HG03520 (cell line): Measurements from ENCODE around the gene TDRKH.
A peak's percentile ranks its signal among the peaks of the same experiment; 100 is the strongest.
"Not testable (repeated sequence)": the region's sequence is repeated elsewhere in the genome, so short reads cannot be mapped to it uniquely, and the experiment has no call there.

Source experiments
- ATAC-seq: cut with Tn5 transposase; IDR thresholded peaks from one replicate; pipeline ENCODE4 v1.9.1; 2021; ENCODE audit warnings: mild to moderate bottlenecking, moderate library complexity; ENCODE audit not compliant: unreplicated experiment

The TDRKH gene

GRCh38 chr1:151768351-151769066 lies 21.8 kb downstream of the TDRKH start:
- not testable (repeated sequence) for ATAC-seq

DNA sequence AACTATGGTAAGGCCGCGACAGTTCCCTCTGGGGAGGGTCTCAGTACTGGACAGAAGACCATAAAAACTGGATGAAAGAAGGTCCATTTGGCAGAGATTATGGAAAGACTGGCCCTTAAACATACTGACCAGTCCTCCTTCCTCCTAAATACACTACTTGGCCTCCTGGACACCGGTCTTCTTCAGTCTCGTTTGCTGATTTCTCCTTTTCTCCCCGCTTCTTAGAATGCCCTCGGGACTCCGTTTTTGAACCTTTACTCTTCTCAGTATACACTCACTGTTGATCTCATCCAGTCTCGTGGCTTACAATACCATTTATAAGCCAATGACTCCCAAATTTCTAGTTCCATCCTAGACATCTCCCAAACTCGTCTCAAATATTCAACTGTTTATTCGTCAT lies 26.3 kb downstream of the TDRKH start:
- no peak for ATAC-seq

GRCh38 chr1:151762941-151763921 lies 27.1 kb downstream of the TDRKH start, which contains the start of gene MRPL9:
Gene MRPL9 (minus strand): TSS chr1:151763496. CDS start chr1:151763479, 17 bp downstream.
- ATAC-seq, result peak; percentile 88

GRCh38 chr1:151760597-151761385 lies 29.5 kb downstream of the TDRKH start:
- no peak for ATAC-seq

GRCh38 chr1:151759241-151759640 lies 31.1 kb downstream of the TDRKH start:
- no peak for ATAC-seq

- ATAC-seq, result no peak
Observed at GRCh38 chr1:151756291-151756690, 34.0 kb downstream of the TDRKH start.

DNA sequence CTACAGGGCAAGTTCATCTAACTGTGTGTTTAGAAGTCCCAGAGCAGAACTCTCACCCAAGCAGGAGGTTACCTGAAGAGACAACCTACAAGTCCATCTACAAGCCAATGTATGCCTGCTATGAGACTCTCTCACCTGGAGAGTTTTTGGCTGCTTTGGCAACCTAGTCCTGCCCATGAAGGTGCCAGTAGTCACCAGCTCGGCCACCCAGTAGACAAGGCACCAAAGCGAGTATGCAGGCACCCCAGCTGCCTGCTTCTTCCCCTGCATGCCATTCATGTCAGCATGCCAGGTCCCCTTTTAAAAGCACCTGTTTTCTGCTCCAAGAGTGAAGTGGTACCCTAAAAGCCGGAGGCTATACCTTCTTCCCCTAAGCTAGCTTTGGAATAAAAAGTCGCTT lies 48.8 kb downstream of the TDRKH start:
- ATAC-seq, result no peak

- no peak for ATAC-seq
Observed at GRCh38 chr1:151739590-151740355, 50.5 kb downstream of the TDRKH start.

- ATAC-seq, result no peak
Observed at GRCh38 chr1:151737479-151737878, 52.8 kb downstream of the TDRKH start.

DNA sequence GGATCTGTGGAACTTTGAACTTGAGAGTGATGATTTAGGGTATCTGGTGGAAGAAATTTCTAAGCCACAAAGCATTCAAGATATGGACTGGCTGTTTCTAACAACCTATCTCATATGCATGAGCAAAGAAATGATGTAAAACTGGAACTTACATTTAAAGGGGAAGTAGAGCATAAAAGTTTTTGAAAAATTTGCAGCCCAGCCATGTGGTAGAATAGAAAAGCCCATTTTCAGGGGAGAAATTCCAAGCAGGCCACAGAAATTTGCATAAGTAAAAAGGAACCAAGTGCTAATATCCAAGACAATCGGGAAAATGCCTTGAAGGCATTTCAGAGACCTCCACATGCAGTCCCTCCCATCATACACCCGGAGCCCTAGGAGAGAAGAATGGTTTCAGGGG lies 53.3 kb downstream of the TDRKH start:
- ATAC-seq, result no peak

- not testable (repeated sequence) for ATAC-seq
Observed at GRCh38 chr1:151733995-151734394, 56.3 kb downstream of the TDRKH start.

DNA sequence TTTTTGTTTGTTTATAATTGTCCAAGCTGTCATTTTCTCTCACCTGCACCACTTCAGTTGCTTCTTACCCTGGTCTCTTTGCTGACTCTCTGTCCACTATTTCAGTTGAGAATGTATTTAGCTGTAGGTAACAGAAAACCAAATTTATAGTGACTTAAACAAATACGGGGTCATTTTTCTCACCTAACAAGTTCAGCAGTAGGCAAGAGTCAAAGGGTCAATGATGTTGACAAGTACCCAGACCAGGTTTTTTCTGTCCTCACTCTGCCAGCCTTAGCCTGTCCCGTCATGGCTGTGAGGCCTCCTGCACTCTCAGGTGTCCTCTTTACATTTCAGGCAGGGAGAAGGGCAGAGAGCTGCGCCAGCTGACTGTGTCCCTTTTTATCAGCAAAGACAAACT lies 57.2 kb downstream of the TDRKH start:
- no peak for ATAC-seq

DNA sequence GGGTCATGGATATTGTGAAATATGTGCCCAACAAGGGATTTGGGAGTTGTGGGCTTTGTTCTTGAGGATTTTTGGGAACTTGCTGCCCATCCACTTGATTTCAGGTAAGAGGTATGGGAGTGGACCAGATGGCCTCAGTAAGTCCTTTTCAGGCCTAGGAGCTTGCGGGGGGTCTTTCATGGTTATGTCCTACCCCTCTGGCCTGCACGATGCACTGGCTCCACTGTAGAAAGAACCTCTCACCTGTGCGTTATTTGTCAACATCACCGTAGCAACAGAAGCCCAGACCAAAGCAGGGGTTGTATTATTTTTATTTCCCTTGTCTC lies 60.4 kb downstream of the TDRKH start:
- no peak for ATAC-seq

DNA sequence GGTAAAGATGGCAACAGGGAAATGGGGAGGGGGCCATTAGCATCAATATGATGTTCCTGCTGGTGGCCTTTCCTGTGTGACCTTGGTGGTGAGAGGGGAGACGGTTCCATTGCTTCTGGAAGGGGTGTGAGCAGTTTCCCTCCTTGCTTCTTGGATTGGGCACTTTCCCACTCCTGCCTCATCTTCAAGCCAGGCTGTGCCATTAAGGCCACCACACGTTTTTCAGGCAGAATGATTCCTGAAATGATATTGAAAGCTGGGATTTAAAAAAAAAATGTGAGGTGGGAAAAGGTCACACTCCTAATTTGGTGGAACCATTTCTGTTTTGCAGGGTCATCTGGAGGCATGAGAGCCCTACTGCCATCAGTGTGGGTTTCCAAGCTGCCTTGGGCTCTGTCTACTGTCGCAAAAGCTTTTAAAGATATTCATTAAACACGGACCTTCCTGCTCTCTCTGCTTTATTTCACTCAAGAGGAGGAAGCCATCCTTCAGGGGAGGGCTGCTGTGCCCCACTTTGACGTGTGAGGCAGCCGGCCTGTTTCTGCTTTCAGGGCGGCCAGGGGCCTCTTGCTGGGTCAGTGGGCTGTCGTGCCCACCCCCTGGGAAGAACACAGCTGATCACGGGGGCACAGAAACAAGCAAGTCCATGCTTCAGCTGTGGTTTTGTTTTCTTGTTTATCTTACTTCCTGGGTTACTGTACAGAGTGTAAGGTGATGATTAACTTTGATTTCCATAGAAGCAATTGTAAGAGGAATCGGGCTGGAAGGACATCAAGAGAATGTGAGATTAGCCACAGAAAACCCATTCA lies 60.9 kb downstream of the TDRKH start:
- no peak for ATAC-seq

GRCh38 chr1:151728151-151729054 lies 61.9 kb downstream of the TDRKH start:
- ATAC-seq, result no peak

DNA sequence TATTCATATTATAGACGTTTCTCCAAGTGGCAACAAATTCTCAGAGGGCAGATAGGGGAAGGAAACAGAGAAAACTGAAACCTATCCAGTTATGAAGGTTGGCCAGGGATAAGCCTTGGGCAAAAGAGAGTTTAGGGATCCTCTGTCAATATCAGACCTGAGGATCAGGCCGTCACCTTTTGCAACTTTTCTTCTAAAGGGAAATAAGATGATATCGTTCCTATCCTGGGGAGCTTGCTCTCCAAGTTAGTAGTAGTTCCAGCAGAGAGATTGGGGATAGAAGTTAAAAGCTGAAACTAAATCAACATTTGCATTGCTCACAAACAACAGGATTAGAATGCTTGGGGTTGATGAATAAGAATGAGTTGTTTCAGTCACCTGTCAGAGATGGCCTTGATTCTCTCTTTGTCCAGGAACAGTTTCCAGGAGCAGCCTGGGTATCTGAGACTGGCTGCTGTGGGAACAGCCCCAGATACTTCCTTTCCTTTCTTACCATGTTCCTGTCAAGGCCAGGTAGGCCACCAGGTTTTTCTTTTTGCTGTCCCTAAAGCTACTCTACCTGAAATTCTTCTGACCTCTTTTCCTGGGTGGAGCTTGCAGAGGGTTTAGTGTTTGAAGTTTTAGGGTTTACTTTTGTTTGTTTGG lies 66.5 kb downstream of the TDRKH start:
- no peak for ATAC-seq
